Measurements from ENCODE around the gene MCC.
A peak's percentile ranks its signal among the peaks of the same experiment; 100 is the strongest.

The MCC gene

DNA sequence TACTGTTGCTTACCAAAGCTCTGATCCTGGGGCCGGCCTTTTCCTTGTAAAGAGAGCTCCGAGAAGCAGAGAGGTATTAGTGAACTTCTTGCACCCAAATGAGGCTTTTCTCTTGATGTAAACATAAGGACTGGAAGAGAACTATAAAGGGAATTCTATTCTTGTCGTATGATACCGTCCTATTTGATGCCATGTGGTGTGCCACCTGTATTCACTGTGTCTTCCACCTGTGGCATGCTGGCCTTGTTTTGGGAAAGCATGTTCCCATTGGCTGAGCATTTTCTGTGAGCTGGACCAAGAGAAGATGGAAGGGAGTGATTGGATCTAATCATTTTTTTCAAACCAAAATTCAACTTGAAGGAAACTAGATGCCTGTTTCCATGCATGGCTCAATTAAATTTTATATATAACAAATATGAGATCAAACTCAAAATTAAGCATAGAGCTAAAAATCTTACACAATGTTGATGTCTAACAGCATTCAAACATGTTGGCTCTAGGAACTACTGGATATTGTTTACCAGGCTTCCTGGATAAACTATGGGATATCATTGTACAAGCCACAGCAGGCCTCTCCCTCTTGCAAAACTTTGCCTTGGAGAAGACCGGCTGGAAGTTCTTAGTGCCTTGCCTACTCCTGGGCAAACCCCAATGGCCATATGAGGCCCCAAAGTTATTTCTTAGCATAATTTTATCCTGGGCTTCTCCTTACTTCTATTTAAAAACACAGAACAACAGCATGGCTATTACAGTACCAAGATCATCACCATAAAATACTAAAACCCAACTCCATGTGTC lies 168.8 kb downstream of the MCC start:
- TF ChIP-seq ZFX (IDR thresholded peaks at IDR 0.05), result no peak
- TF ChIP-seq, protein P1, sequence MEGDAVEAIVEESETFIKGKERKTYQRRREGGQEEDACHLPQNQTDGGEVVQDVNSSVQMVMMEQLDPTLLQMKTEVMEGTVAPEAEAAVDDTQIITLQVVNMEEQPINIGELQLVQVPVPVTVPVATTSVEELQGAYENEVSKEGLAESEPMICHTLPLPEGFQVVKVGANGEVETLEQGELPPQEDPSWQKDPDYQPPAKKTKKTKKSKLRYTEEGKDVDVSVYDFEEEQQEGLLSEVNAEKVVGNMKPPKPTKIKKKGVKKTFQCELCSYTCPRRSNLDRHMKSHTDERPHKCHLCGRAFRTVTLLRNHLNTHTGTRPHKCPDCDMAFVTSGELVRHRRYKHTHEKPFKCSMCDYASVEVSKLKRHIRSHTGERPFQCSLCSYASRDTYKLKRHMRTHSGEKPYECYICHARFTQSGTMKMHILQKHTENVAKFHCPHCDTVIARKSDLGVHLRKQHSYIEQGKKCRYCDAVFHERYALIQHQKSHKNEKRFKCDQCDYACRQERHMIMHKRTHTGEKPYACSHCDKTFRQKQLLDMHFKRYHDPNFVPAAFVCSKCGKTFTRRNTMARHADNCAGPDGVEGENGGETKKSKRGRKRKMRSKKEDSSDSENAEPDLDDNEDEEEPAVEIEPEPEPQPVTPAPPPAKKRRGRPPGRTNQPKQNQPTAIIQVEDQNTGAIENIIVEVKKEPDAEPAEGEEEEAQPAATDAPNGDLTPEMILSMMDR (conservative IDR thresholded peaks at IDR 0.05), result no peak
- H3K27ac ChIP-seq, result no peak overlapping the region

DNA sequence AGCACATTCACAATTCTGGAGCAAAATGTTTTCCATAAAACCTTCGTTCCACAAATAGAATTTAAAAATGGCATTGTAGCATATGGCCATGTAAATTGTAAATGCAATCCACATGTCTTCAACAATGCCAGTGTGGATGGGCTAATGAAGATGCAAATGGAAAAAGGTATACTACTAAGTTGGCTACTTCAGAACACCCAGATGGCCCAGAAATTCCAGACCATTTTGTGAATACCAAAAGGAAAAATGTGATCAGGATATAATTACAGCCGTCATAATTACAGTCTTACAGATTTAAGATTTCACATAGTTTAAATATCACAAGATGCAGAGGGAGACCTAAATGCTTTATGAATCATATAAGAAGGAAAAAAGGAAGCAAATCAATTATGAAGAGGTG lies 170.6 kb downstream of the MCC start:
- TF ChIP-seq ZFX (IDR thresholded peaks at IDR 0.05), result no peak
- TF ChIP-seq, protein P1 (conservative IDR thresholded peaks at IDR 0.05), result no peak
- H3K27ac ChIP-seq, result no peak overlapping the region

DNA sequence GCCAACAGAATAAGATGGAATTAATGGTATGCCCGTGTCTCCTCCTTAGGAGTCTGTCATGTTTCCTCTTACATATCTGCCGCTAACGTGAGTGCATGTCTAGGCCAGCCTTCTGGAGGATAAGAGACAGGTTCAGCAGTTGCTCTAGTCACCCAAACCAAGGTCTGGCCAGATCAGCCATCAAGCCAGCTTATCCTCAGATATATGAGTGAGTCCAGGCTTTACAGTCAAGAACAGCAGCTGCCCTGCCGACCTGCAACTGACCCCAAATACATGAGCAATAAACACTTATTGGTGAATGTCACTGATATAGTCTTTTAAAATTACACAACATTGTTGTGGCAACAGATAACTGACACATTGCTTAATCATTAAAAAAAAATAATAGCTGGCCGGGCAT lies 177.0 kb downstream of the MCC start:
- no peak overlapping the region for H3K27ac ChIP-seq
- TF ChIP-seq, protein P1 (conservative IDR thresholded peaks at IDR 0.05), result no peak
- TF ChIP-seq ZFX (IDR thresholded peaks at IDR 0.05), result no peak

DNA sequence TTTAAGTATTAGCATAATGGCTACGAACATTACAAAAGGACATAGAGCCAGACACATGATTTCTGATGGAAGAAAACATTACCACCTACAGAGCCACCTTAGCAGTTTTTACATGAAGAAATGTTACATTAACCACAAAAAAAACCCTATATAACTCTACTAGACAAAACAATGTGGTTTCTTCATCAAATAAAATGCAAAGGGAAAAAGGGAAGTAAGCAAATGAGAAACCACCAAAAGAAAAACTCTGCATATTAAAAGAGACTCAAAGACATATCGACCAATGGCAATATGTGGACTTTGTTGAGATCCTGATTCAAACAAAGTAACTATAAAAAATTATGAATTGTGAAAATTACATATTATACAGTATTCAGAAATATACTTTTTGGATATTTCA lies 186.1 kb downstream of the MCC start:
- H3K27ac ChIP-seq, result no peak overlapping the region
- TF ChIP-seq, protein P1 (conservative IDR thresholded peaks at IDR 0.05), result no peak
- TF ChIP-seq ZFX (IDR thresholded peaks at IDR 0.05), result no peak

DNA sequence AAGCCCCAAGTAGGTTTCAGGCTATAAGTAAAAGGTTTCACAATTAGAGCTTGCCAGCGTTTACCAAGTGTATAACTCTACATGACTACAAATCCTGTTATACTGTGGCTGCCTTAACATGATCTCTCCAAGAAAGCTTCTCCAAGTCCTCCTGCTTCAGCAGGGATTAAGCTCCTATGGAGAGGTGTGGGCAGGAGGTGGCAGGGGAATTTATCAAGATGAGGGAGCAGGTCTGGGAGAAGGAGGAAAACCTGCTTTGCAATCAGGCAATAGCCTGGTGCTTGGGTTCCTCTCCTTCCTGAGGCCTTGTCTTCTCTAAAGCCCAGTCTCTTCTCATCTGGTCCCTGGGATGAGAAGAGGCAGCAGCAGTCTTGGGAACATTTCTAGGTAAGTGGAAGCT lies 188.7 kb downstream of the MCC start:
- no peak overlapping the region for H3K27ac ChIP-seq
- TF ChIP-seq ZFX (IDR thresholded peaks at IDR 0.05), result no peak
- TF ChIP-seq, protein P1 (conservative IDR thresholded peaks at IDR 0.05), result no peak

DNA sequence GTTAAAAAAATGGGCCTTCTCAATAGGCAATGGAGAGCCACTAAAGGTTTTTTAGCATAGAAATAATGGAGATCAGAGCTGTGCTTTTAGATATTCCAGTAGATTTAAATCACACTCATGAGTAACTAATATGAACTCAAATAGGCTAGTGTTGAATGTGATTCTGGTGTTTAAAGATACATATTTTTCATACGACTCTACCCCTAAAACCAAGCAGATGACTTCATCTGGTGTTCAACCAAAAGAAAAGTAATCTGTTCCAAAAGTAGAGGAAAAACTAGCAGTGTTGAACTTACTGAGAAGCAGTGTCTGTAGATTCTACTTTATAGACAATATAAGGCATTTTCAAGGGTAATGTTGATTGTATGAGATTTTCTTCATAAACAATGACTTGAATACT lies 191.6 kb downstream of the MCC start:
- no peak for TF ChIP-seq ZFX (IDR thresholded peaks at IDR 0.05)
- TF ChIP-seq, protein P1 (conservative IDR thresholded peaks at IDR 0.05), result no peak
- no peak overlapping the region for H3K27ac ChIP-seq

DNA sequence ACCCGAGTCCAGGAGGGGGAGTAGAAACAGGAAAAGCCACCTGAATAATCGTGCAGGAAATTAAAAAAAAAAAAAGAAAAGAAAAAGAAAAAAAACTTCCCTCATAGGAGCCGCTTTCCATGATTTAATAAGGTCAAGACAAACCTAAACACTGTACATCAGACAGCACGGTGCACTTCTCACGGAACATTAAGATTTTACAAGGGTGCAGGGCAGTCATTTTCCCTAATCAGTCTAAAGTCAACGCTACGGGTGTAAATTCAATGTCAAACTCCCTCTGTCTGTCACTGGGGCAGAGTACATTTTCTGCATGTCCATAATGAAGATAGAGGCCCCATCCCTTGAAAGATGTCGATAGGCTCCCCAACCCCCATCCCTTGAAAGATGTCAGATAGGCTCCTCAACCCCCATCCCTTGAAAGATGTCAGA lies 193.1 kb downstream of the MCC start:
- H3K27ac ChIP-seq, result no peak overlapping the region
- TF ChIP-seq, protein P1 (conservative IDR thresholded peaks at IDR 0.05), result peak; percentile 2; the same call in 1 of the 2 replicates
- TF ChIP-seq ZFX (IDR thresholded peaks at IDR 0.05), result no peak
